Measurements from ENCODE around the gene WDR37.

Gene WDR37

GRCh38 chr10:1121271-1121970, 65.2 kb downstream of the WDR37 start:
- FAIRE-seq (no peak), DNase-seq (ENCODE audit: insufficient read length, low spot score) (no peak)
- no peak for TF ChIP-seq CTCF (IDR thresholded peaks at IDR 0.05; ENCODE audit: insufficient read depth, missing control alignments)

- TF ChIP-seq CTCF (IDR thresholded peaks at IDR 0.05; ENCODE audit: insufficient read depth, missing control alignments): no peak
- FAIRE-seq: no peak
Observed at GRCh38 chr10:1122349-1122748, 66.2 kb downstream of the WDR37 start.

GRCh38 chr10:1123198-1123597, 67.0 kb downstream of the WDR37 start:
- TF ChIP-seq CTCF (IDR thresholded peaks at IDR 0.05; ENCODE audit: insufficient read depth, missing control alignments): no peak
- DNase-seq (ENCODE audit: insufficient read length, low spot score) (no peak), FAIRE-seq (no peak)

More at GRCh38 chr10:1122349-1122748, 66.2 kb downstream of the WDR37 start:
- DNase-seq (ENCODE audit: insufficient read length, low spot score): no peak

GRCh38 chr10:1123972-1124371, 67.8 kb downstream of the WDR37 start:
- TF ChIP-seq CTCF (IDR thresholded peaks at IDR 0.05; ENCODE audit: insufficient read depth, missing control alignments): no peak
- FAIRE-seq (no peak), DNase-seq (ENCODE audit: insufficient read length, low spot score) (no peak)

- DNase-seq (ENCODE audit: insufficient read length, low spot score): no peak
- FAIRE-seq: no peak
- TF ChIP-seq CTCF (IDR thresholded peaks at IDR 0.05; ENCODE audit: insufficient read depth, missing control alignments): no peak
Observed at GRCh38 chr10:1124796-1125195, 68.6 kb downstream of the WDR37 start.

- no peak for TF ChIP-seq CTCF (IDR thresholded peaks at IDR 0.05; ENCODE audit: insufficient read depth, missing control alignments)
- FAIRE-seq (no peak), DNase-seq (ENCODE audit: insufficient read length, low spot score) (no peak)
Observed at GRCh38 chr10:1126461-1126860, 70.3 kb downstream of the WDR37 start.

- DNase-seq (ENCODE audit: insufficient read length, low spot score): no peak
- no peak for FAIRE-seq
- TF ChIP-seq CTCF (IDR thresholded peaks at IDR 0.05; ENCODE audit: insufficient read depth, missing control alignments): no peak
Observed at GRCh38 chr10:1127629-1128028, 71.4 kb downstream of the WDR37 start.

Data from D721Med (cell line).